ENCODE data around the gene GNB1.

- no peak for TF ChIP-seq POLR2A (IDR thresholded peaks at IDR 0.05)
- no peak for TF ChIP-seq CTCF (IDR thresholded peaks at IDR 0.05)
These were observed 84.0 kb downstream of the GNB1 start for GRCh38 chr1:1806890-1807289.
